GM10266 (cell line): ENCODE data around the gene STX10.

Source experiments
- DNase-seq: peaks from one replicate; pipeline ENCODE4 v3.0.0; 2012; ENCODE audit errors: extremely low spot score
- TF ChIP-seq, protein P1 (sequence below): IDR thresholded peaks from 2 replicates; pipeline ENCODE4 v1.5.1; 2012; ENCODE audit warnings: mild to moderate bottlenecking, low read depth; ENCODE audit not compliant: control insufficient read depth, insufficient read depth; ENCODE audit errors: missing control alignments

Gene STX10

GRCh38 chr19:13117772-13118423 is 32.3 kb downstream of the STX10 start, which contains the start of gene NACC1:
TSS of gene NACC1 (plus strand) at chr19:13118264. CDS start at chr19:13135208, 16,944 bp downstream.
- TF ChIP-seq, protein P1, sequence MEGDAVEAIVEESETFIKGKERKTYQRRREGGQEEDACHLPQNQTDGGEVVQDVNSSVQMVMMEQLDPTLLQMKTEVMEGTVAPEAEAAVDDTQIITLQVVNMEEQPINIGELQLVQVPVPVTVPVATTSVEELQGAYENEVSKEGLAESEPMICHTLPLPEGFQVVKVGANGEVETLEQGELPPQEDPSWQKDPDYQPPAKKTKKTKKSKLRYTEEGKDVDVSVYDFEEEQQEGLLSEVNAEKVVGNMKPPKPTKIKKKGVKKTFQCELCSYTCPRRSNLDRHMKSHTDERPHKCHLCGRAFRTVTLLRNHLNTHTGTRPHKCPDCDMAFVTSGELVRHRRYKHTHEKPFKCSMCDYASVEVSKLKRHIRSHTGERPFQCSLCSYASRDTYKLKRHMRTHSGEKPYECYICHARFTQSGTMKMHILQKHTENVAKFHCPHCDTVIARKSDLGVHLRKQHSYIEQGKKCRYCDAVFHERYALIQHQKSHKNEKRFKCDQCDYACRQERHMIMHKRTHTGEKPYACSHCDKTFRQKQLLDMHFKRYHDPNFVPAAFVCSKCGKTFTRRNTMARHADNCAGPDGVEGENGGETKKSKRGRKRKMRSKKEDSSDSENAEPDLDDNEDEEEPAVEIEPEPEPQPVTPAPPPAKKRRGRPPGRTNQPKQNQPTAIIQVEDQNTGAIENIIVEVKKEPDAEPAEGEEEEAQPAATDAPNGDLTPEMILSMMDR: no peak
- DNase-seq: peak; percentile 99

GRCh38 chr19:13117176-13117771 is 32.9 kb downstream of the STX10 start:
- TF ChIP-seq, protein P1: no peak
- DNase-seq: no peak

DNA sequence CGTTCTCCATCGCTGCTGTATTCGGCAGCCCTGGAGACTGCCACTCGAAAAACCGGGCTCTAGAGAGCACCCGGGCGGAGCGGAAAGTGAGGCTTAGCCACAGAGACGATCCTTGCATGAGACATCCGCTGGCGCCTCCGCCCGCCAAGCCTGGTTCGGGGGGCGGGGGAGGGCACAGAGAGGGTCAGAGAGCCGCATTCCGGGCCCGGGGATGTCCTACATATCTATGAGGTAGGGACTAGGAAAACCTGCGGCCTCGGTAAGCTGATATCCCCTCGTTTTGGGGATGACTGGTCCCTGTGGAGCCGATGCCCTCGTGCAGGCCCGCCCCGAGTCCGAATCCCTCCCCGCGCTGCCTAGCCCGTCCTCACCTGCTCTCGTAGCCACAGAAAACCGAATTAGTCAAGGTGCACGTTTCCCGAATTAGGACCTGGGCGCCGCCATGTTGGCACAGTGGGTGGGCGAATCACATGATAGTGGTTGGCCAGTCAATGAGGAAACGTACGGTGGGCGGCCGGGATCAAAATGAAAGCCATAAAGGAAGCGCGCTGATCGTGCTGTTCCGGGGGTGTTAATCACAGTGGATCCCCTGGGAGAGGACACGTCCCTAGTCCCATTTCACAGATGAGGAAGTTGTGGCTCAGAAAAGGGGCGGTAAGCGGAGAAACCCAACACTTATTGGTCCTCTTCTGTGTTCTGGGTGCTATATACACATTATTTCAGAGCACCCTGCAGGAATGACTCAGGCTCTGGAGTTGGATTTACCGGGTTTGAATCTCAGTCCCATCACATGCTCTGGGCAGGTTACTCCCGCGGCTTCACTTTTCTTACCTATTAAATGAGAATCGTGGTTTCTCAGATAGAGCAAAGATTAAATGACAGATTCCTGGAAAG is 33.6 kb downstream of the STX10 start, which contains the start of gene TRMT1:
Gene TRMT1, minus strand, starts transcription at position 459 of the 894 bp plus-strand sequence. Its CDS starts 341 bp downstream, at position 118.
- TF ChIP-seq, protein P1: no peak
- peak; percentile 95 for DNase-seq

DNA sequence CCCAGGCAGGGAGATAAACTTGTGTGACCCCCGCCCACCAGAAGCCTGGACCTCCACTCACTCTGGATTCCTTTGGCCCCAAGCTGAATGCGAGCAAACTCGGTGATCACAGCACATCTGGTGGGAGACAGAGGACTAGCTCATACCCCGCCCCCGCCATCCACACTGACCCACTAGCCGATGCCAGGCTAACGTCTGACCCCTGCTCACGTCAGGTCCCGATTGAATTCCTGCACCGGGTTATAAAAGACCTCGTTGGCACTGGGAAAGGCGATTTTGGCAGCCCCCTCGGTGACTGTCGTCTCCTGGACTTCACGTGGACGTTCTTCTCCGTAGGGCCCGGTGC is 34.3 kb downstream of the STX10 start:
- TF ChIP-seq, protein P1: no peak
- DNase-seq: no peak

DNA sequence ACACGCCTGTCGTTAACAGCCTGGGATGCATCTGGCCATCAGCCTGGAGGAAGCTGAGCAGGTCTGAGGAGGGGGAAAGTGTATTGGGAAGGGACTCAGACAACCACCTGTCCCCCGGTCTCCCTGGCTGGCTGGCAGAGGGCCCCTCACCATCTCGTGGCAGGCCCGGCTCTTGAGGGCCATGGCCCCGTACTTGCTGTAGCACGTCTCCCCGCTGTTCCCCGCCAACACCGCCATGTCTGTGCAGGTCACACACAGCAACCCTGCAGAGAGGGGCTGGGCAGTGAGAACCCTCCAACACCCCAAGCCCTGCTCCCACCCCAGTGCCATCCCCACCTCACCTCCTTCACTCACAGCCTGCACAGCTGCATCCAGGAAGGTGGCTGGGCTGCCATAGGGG is 37.6 kb downstream of the STX10 start:
- TF ChIP-seq, protein P1: no peak
- no peak for DNase-seq

- TF ChIP-seq, protein P1: no peak
- no peak for DNase-seq
Measured at GRCh38 chr19:13110099-13110610, 40.0 kb downstream of the STX10 start.
